Stimulated activated CD8-positive, alpha-beta memory T cell treated with anti-CD3 and anti-CD28 coated beads, Interleukin-2, amount 100 ng/mL, for 48 hours (primary cell): ENCODE measurements around the gene LACC1.
A peak's percentile ranks its signal among the peaks of the same experiment; 100 is the strongest.

ENCODE experiments used
- DNase-seq, 2 donors: peaks; one replicate each; pipeline ENCODE4 v3.0.0-alpha.2; 2020; ENCODE audit warnings: low read depth in 2 of 2

The LACC1 gene

DNA sequence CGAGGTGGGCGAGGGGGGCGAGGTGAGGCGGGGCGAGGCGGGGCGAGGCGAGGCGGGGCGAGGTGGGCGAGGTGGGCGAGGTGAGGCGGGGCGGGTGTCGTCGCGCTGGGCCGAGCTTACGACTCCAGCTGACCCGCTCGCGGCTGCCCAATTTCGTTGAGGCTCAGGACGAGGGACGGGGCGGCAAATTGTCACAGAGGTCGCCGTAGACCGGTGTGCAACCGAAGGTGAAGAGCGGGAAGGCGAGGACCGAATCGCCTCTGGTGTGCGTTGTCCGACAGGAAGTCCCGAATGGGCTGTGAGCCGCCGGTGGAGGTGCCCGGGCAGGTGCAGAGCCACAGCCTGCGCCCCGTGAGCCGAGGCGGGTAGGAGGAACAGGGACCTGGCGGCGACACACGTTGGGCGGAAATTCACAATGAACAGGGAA lies at the start of gene LACC1:
Gene LACC1, plus strand, starts transcription at position 150 of the 427 bp plus-strand sequence. CDS start 1,082 bp downstream, outside the sequence.
- DNase-seq: peak in 1 of 2 donors; percentile 17

DNA sequence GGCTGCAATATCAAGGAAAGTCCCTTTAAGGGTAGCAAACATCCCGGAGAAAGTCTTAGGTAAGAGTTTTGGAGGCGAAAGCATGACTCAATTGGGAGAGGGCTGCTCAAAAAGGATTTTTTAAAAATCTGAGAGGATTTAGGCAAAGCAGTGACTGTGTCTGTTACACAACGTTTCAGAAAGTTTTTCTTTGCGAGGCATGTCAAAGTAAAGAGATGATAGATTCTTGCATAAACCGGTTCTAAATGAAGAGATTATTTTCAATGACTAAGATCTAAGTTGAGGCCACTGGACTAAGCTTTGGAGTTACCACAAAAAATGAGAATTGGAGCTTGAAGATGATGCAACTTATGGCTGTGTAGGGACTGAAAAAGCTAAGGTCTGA lies 49.2 kb upstream of the LACC1 start:
- no peak for DNase-seq

DNA sequence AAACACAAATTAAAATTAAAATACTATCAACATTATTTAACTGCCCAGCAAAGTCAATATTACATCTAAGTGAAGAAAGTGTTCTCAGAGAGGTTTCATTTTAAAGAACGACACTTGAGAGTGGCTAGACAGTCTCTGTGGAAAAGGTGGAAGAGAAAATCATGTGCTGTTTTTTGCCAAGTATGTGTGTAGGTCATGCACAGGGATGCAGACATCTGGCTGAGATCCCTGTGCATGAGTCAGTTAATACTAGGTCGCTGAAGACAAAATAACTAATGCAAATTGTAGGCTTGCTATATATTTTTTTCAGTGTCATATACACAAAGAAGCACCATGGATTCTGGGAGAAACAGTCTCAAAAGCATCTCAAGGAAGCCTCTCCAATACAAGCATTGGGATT lies 48.6 kb upstream of the LACC1 start:
- no peak for DNase-seq

DNA sequence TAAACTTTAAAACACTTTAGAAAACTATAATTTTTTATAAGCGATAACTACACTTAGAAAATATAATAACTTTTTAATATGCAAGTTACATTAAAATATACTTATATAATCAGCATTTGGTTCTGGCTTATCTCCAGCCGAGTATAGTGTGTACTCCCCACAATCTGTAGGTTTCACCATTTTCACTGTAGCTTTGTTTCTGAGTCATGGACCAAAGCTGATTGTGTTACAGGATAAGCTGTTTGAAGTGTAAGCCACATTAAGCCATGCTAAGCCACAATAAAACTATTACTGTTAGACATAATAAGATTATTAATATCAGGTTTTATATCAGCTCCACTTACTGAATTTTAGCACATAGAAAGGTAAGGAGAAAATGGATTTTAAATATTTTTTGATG lies 44.0 kb upstream of the LACC1 start:
- no peak for DNase-seq

DNA sequence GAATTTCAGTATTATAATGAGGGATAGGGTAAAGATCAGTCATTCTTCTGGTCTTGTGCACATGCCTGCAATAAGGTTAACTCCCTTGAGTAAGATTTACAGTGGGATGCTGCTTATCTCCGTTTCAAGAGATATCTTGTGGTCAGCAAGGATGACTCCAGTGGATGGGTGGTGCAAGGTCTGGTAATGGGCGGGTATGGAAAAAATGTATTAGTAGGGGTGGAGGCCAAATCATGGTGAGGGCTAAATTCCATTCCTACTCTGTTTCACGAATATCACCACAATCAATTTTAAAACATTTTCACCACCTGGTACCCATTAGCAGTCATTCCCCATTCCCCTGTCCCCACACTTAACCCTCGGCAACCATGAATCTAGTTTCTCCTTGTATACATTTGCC lies 40.8 kb upstream of the LACC1 start:
- DNase-seq: no peak

DNA sequence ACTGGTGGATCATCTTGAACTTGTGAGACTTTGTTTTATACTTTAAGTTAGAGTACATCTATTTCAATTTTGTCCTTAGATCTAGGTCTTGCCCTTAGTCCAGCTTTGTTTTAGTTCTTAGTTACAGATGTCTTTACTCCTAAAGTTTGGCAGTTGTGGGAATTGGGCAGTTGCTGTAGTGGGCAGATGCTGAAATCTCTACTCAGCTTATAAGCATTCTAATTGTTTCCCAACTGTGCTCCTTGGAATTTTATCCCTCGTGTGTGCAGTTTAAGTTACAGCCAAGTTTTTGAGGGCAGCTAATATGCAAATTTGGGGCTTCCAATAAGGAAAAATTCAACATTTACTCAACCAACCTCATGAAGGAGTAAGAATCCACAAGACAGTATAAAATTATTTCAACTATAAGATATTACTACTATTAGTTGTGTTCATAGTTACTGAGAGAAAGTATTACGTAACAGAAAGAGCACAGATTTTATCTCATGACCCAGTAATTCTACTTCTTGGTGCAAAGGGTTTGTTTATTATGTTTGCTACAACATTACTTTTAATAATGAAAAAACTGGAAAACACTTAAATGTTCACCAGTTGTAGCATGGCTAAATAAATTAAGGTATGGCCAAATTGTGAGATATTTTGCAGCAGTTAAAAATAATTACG lies 33.1 kb upstream of the LACC1 start:
- no peak for DNase-seq

DNA sequence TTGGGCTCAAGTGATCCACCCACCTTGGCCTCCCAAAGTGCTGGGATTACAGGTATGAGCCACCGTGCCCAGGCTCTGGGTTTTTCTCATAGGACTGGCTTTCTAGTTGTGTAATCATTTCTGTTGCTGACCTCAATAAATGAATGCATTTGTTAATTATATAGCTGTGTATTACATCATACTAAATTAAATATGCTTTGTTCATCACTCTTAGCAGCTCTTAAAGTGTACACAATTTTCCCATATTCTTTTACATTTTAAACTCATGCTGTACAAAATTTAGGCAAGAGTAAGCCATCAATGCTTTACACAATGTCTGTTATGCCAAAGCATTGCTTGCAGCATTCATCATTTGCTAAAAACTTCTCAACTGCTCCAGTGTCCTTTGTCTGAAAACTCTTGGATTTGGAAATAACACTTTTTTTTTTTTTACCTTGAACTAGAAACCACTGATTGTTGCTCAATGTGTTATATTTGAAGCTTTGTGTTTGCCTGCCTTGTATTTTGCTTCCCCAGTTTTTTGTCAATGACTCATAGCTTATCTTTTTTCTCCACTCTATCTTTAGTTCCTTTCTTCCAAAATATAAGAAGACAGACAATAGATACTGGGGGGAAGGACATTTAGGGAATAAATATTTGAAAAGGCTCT lies 31.6 kb upstream of the LACC1 start:
- no peak for DNase-seq

DNA sequence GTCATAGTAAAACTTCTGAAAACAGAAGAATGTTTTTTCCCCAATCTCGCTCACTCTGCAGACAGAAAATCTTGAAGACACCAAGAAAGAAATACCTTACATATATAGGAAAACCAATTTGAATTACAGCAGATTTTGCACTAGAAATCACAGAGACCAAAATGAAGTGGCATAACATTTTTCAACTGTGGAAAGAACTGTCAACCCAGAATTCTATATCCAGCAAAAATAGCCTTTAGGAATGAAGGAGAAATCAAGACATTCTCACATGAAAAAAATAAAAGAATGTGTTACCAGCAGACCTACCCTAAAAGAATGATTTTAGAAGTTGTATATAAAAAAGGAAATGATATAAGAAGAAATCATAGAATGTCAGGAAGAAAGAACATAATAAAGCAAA lies 28.8 kb upstream of the LACC1 start:
- no peak for DNase-seq

DNA sequence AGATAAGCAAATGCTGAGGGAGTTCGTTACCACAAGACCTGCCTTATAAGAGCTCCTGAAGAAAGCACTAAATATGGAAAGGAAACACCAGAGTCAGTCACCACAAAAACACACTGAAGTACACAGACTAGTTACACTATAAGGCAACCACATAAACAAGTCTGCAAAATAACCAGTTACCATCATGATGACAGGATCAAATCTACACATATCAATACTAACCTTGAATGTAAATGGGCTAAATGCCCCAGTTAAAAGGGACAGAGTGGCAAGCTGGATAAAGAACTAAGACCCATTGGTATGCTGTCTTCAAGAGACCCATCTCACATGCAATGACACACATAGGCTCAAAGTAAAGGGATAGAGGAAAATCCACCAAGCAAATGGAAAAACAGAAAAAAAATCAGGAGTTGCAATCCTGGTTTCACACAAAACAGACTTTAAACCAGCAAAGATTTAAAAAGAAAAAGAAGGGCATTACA lies 26.7 kb upstream of the LACC1 start:
- no peak for DNase-seq

DNA sequence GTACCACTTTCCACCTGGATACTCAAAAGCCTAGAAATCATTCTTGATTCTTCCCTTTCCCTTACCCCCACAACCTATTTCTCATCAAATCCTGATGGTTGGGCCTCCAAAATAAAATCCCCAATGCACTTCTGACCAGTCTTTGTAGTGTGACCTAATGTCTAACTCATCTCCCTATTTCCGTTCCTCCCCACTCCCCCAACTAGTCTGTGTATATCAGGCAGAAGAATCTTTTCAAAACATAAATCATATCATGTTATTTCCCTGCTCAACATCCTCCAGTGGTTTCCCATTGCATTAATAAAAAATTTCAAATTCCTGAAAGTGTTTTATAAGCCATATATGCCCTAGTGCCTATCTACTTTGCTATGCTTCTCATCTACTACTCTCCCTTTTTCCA lies 17.8 kb upstream of the LACC1 start:
- DNase-seq: no peak

DNA sequence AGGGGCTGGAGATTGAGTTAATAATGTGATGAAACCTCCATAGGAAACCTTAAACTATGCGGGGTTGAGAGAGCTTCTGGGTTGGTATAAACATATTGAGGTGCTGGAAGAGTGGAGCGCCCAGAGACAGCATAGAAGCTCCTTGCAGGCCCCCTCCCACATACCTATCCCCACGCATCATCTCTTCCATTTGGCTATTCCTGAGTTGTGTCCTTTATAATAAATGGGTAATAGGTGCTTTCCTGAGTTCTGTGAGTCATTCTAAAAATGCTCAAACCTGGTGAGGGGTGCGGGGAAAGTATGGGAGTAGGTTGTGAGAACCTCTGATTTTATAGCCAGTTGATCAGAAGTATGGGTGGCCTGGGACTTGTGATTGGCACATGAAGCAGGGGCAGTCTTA lies 14.8 kb upstream of the LACC1 start:
- DNase-seq: no peak

DNA sequence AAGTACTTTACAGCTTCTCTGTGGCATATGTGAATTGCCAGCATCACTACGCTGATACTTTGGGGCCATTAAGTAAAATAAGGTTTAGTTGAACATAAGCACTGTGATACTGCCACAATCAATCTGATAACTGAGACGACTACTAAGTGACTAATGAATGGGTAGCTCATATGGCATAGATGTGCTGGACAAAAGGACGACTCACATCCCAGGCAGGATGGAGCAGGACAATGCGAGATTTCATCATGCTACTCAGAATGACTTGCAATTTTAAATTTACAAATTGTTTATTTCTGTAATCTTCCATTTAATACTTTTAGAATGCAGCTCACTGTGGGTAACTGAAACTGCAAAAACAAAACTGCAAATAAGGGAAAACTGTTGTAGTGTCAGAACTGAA lies 13.8 kb upstream of the LACC1 start:
- no peak for DNase-seq

DNA sequence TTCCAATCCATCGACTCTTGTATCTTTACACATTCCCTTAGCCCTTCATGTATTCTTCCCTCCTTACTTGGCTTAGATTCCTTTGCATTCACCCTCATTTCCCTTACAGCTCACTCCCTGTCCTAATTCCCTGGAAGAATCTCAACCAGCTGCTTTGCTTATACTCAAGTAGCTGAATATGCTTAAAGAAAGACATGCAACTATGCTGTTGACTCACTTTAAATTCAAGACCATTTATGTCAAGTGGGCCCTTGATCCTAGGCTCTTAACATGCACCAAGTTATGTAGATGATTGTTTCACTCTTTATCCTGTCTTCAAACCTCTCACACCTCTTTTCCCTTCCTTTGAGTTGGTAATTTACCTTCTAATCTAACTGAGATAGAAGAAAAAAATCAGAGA lies 7.5 kb upstream of the LACC1 start:
- no peak for DNase-seq

DNA sequence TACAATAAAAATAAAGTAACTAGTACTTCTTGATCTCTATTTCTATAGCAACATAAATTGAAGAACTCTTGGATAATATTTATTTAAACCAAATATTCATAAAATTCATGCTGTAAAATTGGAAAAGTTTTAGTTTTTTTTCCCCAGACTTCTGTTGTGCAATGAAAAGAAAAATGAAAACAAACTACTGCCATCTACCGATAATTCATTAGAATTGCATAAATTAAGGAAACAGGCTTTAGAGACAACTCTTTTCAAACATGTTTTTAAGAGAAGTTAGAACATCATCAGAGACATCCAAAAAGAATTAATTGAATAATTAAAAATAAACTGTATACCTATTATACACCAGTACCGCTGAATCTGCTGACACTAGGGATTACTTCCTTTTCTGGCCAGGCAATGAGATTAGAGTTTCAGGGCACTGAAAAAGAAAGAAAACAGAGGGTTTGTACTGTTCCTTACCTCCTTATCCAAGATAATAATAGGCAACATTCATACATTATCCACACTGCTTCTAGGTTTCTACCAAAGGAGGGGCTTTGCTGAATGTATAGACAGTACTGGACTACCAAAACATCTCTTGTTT lies 5.1 kb upstream of the LACC1 start:
- DNase-seq: no peak

DNA sequence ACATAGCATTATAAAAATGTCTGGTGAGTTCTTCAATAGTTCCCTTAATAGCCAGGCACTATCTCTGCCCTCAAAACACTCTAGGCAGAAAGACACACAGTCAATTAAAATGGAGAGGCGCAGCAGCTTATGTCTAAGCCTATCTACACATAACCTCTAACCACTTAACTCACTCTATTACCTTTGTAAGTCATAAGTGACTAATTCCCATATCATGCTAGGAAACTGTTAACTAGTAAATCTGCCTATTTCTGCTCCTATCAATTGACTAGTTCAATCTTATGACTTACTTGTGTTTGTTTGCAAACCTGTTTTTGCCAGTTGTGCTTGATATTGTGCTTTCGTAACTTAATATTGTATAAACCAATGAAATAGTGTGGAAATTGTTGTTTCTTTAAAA lies 3.3 kb upstream of the LACC1 start:
- DNase-seq: no peak

DNA sequence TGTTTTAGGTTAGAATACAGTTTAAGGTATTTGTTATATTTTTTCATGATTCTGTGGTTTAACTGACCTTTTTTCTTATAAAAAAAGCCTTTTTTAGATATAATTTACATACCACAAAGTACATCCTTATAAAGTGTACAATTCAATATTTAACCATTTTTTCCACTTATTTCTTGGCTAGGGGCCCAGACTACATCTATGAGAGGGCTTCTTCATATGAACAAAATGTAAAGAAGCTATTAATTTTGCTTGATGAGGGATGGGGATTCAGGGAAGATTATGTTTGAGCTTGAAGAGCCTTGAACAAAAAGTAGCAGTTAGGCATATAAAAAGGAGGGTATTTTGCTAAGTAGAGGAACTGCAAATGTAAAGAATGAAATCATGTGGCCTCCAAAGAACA lies 2.4 kb upstream of the LACC1 start:
- no peak for DNase-seq

DNA sequence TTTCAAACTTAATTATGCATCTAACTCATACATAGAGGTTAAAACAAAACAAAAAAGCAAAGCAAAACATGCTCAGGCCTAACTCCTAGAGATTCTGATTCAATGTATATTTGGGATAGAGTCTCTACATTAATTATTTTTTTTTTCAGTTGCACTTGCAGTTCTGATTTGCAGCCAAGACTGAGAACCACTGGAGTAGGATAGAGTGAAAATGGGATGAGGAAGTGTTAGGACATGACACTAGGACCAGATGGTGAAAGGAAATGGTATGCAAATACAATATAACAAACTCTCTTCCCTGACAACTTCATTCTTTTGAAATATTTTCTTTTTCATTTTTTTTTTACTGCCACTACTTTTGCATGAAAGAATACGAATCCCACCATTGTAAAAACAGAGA lies 1.9 kb upstream of the LACC1 start:
- no peak for DNase-seq

DNA sequence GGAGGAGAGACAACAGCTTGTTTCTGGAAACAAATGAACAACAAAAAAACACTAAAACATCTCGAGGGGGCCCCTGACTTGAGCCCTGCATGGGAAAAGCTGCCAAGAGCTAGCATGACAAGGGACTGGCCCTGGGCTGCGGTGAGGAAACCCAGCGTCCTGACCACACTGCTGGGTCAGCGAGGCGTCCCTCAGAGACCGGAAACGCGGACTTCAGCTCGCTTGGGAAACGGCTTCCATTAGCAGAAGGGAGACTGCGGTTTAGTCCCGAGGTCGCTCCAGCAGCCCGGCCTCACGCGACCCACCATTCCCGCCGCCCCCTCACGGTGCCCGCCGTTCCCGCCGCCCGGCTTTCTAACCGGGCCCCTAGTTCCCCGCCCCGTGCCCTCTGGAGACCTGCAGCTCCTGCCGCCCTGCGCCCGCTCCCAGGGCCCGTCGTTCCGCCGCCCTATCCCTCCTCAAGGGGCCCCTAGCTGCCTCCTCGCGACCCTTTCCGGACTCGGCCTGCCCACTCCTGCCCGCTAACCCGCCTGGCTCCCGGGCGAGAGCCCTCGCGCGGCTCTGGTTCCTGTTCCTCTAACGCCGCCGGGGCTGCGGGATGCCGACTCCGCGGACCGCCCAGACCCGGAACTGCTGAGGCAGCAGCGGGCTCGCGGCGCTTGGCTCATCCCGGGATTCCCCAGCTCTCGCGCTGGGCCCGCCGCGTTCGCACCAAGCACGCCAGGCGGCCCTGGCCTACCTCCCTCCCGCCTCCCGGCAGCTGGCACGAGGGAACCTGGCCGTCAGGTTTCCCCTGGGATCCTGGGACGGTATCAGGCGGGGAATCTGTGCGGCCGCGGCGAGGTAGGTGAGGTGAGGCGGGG lies 581 bp upstream of the LACC1 start, which contains the start of gene CCDC122:
Gene CCDC122, minus strand, starts transcription at position 849 of the 863 bp plus-strand sequence. CDS start 10,364 bp downstream, outside the sequence.
- peak; percentile 69 for DNase-seq

DNA sequence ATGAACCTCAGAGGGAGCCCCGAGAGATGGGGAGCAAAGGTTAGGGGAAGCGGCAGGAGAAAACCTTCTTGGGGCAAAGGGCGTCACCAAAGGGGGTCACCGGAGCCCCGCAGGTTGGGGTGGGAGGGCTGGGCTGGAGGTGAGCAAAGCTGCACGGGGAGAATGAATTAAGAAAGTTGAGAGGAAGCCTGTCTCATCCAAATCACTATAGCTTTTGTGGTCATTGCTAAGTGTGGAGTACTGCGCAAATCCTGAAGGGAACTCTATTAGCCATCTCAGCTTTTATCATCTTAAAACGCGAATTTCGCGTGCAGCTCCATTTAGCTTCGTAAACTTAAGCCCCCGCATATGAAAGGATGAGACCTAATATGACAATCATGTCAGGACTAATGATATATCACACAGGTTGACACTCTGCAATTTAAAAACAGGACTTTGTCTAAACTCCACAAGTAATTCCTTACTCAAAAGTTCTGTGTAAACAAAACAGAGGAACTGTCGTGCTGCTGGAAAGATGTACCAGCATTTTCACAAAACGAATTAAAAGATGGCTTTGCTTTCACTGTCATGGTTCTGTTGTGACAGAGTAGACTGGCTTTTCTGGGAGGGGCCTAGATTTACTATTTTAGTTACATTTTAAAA lies 631 bp downstream of the LACC1 start:
- no peak for DNase-seq

DNA sequence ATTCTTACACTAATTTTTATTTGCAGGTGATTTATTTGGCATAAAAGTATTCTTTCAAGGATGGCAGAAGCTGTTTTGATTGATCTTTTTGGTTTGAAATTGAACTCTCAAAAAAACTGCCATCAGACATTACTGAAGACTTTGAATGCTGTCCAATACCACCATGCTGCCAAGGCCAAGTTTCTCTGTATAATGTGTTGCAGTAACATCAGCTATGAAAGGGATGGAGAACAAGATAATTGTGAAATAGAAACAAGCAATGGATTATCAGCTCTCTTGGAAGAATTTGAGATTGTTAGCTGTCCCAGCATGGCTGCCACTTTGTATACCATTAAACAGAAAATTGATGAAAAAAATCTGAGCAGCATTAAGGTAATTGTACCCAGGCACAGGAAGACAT lies 1.2 kb downstream of the LACC1 start:
- DNase-seq: no peak

DNA sequence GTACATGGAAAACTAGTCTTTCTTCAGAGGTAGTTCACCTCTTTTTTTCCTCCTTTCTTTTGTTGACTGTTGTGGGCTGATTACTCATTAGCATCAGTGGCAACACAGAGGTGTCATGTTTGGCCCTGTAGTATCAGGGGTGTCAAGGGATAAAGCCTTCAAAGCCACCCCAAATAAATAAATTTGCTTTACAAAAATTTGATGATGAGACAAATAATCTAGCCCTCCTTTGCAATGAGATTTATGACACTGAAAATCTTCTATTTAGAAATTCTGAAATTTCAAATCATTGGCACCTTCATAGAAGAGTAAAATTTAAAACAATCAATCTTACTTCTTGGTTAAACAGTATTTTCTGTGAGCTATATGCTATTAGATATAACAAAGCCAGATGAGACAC lies 1.9 kb downstream of the LACC1 start:
- no peak for DNase-seq

DNA sequence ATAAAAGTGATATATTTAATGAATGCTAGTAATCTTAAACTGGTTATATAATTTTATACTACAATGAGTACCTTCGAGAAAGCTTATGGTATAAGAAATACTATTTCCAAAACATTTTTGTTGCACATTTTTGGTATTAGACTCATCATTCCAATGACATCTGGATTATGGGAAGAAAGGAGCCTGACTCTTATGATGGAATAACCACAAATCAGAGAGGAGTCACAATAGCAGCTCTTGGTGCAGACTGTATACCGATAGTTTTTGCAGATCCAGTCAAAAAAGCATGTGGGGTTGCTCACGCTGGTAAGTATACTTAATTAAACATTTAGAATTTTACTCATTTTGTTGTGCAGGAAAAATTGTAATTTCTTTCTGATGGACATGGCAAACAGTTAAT lies 3.9 kb downstream of the LACC1 start:
- no peak for DNase-seq
